NCI-H146 (cell line): ENCODE measurements around the gene SMURF2.
"Not testable (repeated sequence)": the region's sequence is repeated elsewhere in the genome, so short reads cannot be mapped to it uniquely, and the experiment has no call there.

Source experiments
- DNase-seq: peaks from one replicate; lab custom pipeline; 2025; lab: John Stamatoyannopoulos, UW

SMURF2 gene

DNA sequence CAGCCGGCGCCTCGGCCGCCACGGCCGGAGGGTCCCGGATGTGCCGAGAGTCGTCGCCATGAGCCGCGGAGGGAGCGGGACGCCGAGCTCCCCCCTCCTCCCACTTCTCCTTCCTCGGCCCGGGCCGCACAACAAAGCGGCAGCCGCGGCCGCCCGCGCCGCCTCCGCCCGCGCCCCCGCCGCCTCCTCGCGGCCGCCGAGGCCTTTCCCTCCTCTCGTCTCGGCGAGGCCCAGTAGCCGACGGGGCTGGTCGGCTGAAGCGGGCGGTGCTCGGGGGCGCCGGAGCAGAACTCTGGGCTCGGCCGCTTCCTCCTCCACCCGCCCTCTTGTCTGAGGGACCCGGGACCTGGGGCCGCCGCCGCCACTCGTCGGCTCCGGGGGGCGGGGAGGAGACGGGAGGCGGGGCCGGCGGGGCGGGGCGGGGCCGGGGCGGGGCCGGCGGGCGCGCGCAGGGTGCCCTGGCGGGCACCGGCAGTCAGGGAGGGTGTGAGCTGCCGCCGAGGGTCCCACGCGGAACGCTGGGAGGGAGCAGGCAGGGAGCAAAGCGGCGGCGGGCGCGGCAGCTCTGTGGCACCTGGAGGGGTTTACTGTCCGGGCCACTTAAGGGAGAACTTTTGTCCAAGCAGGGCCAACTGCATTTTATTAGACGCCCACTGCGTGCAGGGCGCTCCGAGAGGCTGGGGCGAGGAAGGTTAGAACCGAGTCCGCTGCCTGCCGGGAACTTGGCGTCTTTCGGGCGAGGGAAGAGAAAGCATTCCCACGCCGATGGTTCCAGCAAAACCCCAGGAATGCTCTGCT is at the start of gene SMURF2:
TSS of gene SMURF2 (minus strand) at position 332 of the 798 bp plus-strand sequence. CDS start 427 bp downstream, outside the sequence.
- DNase-seq, result peak; percentile 81

GRCh38 chr17:64709481-64709880 is 47.4 kb upstream of the SMURF2 start:
- DNase-seq, result no peak

GRCh38 chr17:64707050-64707591 is 45.0 kb upstream of the SMURF2 start:
- DNase-seq, result peak; percentile 21

DNA sequence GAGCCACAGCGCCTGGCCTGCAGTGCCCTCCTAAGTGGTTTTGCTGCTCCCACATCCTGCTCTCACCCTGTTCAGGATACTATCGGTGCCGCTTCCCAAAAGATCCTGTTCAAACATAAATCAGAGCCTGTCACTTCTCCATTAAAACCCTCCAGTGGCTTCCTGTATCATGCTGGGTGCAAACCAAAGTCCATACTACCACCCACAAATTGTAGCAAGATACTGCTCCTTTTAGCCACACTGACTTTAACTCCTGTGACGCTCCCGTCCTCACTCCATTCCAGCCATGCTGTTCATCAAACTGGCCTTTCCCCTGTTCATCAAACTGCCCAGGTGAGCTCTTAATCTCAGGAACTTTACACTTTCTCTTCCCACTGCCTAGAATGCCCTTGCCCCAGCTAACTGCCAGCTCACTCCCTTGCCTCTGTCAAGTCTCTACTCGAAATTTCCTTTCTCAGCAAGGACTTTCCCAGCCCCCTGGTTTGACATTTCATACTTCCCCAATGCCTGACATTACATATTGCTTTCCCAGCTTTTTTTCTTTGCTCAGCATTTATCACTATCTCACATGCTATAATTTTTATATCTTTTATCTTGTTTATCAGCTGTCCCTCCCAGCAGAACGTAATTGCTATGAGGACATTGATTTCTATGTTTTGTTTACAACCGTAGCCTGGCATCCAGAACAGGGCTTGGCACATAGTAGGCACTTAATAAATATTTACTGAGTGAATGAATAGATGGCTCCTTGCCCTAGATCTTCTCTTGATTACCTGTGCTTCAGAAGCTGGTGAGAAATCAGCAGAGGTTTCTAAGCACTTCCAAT is 44.3 kb upstream of the SMURF2 start:
- DNase-seq, result peak; percentile 16

DNA sequence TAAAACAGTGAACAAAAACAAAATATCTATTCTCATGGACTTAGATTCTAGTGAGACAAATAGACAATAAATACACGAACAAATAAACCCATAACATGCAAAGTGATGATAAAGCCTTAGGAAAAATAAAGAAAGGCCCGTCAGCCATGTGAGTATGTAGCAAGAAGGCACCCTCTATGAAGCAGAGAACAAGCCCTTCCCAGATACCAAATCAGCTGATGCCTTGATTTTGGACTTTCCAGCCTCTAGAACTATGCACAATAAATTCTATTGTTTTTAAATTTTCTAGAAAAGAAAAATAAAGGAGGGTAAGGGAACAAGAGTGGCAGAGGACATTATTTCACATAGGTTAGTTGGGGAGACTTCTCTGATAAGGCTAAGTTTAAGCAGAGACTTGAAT is 40.7 kb upstream of the SMURF2 start:
- DNase-seq, result no peak

DNA sequence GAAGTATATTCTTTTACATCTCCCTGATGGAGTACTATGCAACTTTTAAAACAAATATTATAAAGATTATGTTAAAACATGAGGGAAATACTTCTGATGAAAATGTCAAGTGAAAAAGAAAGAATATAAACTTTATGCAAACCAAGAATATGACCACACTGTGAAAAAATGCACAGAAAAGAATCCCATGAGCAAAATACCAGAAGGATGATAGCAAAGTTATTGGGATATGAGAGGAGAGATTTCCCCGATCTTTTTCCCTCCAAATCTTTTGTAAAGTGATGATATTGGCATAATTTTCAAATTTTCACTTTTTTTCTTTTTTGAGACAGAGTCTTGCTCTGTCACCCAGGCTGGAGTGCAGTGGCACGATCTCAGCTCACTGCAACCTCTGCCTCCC is 36.6 kb upstream of the SMURF2 start:
- no peak for DNase-seq

- DNase-seq, result no peak
Measured at GRCh38 chr17:64694207-64694606, 32.1 kb upstream of the SMURF2 start.

DNA sequence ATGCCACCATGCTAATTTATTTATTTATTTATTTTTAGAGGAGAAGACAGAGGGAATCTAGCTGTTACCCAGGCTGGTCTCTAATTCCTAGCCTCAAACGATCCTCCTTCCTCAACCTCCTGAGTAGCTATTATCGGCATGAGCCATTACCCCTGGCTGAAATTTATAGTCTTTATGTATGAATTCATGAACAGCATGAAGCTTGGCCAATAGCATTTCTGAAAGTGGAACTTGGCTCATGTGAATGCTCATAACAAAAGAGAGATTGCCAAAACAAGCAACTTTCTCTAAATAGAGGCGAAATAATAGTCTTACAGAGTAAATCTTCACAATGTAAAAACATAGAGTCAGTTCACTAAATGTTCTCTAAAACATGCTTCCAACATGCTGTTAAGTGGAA is 30.1 kb upstream of the SMURF2 start:
- DNase-seq, result no peak

DNA sequence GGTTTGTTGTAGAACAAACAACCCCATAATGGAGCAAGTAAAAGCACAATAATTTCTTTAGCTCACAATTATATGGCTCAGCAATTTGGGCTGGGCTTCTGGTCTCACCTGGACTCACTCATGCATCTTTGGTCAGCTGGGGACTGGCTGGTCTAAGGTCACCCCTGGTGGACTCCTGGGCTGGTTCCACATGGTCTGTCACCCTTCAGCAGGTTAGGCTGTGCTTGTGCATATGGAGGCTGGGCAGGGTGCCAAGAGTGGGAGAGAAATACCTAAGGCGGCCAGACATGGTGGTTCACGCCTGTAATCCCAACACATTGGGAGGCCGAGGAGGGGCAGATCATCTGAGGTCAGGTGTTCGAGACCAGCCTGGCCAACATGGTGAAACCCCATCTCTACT is 27.0 kb upstream of the SMURF2 start:
- DNase-seq, result peak; percentile 31

- no peak for DNase-seq
Measured at GRCh38 chr17:64688481-64688880, 26.4 kb upstream of the SMURF2 start.

GRCh38 chr17:64687961-64688360 is 25.9 kb upstream of the SMURF2 start:
- DNase-seq, result no peak

DNA sequence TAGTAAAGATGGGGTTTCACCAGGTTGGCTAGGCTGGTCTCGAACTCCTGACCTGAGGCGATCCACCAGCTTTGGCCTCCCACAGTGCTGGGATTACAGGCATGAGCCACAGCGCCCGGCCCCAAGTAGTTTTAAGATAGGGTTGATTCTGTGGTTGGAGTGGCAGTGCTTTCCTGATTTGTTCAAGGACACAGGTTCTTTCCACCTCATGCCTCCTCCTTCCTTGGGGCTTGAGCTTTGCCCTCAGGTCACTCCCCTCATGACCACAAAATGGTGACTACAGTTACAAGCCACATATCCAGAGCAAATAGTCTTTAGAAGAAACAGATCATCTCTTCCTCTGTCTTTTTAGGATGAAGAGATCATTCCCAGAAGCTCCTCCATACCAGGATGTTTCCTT is 25.3 kb upstream of the SMURF2 start:
- no peak for DNase-seq

DNA sequence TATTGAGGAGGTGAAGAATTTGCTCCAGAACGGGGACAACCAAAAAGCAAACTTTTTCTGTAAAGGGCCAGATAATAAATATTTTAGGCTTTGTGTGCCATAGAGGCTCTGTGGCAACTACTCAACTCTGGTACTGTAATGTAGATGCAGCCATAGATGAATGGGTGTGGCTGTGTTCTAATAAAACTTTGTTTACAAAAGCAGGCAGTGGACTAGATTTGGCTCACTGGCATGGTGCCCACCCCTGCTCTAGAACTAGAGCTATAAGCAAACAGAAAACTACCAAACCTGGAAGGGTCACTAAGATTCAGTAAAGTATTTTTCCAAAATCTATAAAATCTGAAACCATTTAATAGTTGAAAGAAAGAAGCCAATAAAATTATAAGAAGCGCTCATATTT is 24.6 kb upstream of the SMURF2 start:
- no peak for DNase-seq

DNA sequence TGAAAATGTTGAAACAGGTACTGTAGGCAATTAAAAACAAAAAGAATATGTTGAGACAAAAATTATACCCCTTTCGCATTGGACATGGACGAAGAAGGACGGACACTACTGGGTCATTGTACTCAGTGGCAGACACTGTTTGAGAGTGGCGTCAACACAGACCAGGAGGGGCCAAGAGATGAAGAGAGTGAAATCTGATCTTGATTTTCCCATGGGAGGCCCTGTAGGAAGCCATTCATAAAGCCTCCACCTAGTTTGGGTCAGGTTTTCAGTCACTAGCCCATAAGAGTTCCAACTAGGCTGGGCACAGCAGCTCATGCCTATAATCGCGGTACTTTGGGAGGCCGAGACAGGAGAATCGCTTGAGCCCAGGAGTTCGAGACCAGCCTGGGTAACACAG is 23.6 kb upstream of the SMURF2 start:
- peak; percentile 66 for DNase-seq

- no peak for DNase-seq
Measured at GRCh38 chr17:64683796-64684195, 21.7 kb upstream of the SMURF2 start.

DNA sequence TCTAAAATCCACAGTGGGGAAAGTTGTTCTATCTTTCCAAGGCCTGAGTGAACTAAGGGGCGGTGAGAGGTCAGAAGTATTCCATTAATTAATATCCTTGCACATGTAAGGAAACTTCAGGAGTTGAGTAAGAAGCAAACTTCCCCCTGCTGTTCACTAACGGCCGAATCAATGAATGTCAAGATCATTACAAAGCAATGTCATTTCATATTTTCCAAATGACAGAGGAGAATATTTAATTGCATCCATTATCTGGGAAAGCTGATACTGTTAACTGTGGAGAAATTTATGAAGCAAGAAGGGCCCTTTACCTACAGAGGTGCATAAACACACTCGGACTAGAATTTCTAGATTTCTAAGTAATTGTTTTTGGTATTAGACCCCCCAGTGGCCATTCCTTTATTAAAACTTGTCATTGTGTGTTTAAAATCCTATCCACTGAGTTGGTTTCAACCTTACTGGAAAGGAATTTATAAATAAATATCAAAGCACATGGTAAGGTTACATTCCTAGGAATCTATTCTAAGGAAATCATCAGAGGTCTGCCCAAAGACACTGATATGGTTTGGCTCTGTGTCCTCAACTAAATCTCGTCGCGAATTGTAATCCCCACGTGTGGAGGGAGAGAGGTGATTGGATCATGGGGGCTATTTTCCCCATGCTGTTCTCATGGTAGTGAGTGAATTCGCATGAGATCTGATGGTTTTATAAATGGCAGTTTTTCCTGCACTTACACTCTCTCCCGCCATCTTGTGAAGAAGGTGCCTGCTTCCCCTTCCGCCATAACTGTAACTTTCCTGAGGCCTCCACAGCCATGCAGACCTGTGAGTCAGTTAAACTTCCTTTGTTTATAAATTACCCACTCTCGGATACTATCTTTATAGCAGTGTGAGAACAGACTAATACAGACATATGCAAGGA is 20.4 kb upstream of the SMURF2 start:
- peak; percentile 1 for DNase-seq

GRCh38 chr17:64679710-64680216 is 17.7 kb upstream of the SMURF2 start:
- no peak for DNase-seq

DNA sequence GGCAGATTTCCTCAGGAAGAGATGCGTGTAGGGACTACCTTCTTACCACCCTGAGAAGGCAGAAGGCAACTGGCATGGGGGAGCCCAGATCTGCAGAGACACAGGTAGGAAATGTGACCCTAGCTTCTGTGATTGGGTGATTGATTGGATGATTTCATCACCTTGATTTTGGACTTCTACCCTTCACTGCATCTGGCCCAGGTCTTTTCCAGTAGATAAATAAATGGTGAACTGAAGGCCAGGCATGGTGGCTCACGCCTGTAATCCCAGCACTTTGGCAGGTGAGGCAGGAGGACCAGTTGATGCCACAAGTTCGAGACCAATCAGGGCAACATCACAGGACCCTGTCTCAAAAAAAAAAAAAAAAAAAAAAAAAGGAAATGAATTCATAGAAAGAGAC is 14.7 kb upstream of the SMURF2 start:
- no peak for DNase-seq

- DNase-seq, result not testable (repeated sequence)
Measured at GRCh38 chr17:64670843-64671590, 8.9 kb upstream of the SMURF2 start.

GRCh38 chr17:64667807-64668721 is 6.0 kb upstream of the SMURF2 start:
- not testable (repeated sequence) for DNase-seq
